ENCODE measurements around the gene HERPUD1.
A peak's percentile ranks its signal among the peaks of the same experiment; 100 is the strongest.
"Not testable (repeated sequence)": the region's sequence is repeated elsewhere in the genome, so short reads cannot be mapped to it uniquely, and the experiment has no call there.

Gene HERPUD1

DNA sequence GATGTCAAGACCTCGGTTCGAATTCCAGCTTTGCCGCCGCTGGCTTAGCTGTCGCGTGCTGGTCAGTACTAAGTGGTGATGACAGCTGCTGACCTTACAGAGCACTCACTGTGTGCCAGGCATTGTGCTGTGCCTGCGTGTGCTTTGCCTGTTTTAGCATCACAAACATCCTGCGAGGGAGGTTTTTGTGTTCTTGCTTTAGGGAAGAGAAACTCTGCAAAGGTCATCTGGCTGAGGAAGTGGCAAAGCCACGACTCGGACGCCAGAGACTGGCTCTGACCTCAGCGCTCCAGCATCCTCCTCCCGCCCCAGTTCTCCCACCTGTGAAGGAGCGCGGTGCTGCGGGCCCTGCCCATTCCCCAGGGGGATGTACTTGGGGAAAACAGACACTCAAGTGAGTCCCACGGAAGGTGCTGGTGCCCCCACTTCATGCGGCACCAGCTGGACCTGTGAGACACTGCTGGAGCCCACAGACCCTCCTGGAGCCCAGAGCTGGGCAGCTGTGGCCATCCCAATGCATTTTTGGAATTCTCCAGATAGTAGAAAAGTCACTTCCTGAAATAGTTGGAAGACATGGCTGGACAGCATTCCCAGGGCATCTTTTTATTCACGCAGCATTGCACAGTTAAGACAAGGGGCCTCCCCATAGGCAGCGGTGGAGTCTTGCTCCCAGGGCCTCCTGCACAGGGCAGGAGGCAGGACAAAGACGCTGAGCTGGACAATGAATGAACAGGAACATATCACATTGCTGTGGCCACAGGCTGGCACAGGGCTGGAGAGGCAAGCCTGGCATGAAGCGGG, 20.0 kb upstream of the HERPUD1 start:
- no peak for FAIRE-seq

GRCh38 chr16:56912746-56913708, 18.9 kb upstream of the HERPUD1 start:
- FAIRE-seq, result no peak

- no peak for FAIRE-seq
These were observed 17.0 kb upstream of the HERPUD1 start for GRCh38 chr16:56914896-56915295.

- no peak for FAIRE-seq
These were observed 16.4 kb upstream of the HERPUD1 start for GRCh38 chr16:56915336-56916119.

- no peak for FAIRE-seq
These were observed 15.2 kb upstream of the HERPUD1 start for GRCh38 chr16:56916571-56917403.

DNA sequence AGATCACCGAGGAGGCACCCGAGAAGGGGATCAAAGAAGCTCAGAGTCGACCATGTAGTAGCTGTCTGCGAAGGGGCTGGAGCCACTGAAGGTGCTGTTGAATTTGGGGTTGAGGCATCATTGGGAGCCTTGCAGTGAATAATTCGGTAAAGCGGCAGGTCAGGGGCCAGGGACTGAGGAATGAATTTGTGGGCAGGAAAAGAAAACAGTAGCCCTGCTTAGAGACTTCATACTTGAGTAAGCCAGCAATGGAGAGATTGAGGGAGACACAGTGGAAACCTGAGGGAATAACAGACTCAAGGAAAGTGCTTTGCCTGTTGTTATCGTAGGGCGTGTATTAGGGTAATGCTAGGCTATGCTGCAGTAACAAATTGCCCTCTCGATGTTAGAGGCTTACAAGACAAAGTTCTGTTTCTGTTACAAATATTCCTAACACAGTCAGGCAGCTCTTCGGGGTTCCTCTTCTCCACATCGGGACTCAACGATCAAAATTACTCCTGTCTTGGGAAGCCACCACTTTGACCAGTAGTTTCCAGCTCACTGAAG, 13.4 kb upstream of the HERPUD1 start:
- no peak for FAIRE-seq

- FAIRE-seq, result no peak
These were observed 12.7 kb upstream of the HERPUD1 start for GRCh38 chr16:56919099-56919800.

DNA sequence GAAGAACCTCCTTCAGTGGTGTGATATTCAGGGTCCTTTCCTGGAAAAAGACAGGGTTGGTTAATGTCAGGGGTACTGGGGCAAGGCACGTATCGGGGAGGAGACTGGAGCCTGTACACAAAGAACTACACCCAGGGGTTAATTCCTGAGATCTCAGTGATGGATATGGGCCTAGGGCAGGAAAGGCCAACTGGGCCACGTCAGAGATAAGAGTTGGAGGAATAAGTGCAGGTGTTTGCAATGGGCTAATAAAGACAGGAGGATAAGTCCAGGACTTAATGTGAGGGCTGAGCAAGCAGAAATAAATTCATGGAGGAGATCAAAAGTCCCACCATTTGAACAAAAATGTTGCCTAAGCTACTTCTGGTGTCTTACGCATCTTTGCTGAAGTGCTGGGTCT, 10.4 kb upstream of the HERPUD1 start:
- FAIRE-seq, result no peak

DNA sequence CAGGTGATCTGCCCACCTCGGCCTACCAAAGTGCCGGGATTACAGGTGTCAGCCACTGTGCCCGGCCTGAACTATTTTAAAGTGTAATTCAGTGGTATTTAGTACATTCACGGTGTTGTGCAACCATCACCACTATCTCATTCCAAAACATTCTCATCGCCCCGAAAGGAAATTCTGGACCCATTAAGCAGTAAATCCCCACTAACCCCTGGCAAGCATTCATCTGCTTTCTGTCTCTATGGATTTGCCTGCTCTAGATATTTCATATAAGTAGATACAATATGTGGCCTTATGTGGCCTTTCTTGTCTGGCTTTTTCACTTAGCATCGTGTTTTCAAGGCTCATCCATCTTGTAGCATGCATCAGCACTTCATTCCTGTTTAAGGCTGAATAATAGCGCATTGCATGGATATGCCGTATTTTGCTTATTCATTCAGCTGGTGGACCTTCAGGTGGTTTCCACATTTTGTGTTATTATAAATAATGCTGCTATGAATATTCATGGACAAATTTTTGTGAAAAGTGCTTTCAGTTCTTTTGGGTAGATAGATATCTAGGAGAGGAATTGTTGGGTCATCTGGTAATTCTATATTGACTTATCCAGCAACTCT, 8.4 kb upstream of the HERPUD1 start:
- FAIRE-seq, result no peak

DNA sequence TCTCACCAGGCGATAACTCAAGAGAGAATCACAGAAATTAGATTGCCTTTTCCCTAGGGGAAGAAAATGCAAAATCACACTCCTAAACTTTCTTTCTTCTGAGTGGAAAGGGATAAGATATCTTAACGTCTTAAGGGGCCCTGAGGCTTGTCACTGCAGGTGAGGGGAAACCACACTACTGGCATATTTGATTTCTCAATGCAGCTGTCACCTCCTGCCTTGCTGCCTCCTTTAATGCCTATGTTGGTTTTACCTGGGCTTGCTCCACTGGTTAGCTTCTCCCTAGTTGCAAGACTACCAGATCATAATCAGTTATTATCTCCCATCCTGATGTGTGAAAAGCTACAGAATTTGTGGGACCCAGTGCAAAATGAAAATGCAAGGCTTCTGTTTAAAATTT, 4.5 kb upstream of the HERPUD1 start:
- FAIRE-seq, result no peak

- FAIRE-seq, result no peak
These were observed 2.3 kb upstream of the HERPUD1 start for GRCh38 chr16:56929639-56930038.

DNA sequence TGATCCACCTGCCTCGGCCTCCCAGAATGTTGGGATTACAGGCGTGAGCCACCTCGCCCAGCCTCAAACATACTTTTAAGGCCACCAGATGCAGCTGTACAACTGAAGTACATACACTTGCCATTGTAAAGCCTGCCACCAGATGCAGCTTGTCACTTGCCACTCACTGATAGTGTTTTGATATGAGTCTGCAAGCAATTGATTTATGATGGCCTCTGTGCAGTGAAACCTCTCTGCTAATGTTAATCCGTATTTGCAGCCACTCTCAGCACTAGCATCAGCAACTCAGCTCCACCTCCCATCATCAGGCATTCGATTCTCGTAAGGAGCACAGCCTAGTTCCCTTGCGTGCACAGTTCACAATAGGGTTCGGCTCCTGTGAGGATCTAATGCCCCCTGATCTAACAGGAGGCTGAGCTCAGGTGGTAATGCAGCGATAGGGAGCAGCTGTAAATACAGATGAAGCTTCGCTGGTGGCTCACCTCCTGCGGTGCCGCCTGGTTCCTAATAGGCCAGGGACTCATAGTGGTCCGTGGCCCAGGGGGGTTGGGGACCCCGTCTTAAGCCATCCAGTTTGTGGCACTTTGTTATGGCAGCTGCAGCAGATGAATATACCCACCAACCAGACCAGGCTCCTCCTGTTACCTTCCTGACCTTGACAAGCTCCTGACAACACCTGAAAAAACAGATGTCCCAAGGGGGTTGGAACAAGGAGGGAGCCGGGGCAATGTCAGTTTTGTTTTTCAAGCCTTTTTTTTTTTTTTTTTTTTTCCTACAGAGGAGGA, 1.3 kb upstream of the HERPUD1 start:
- no peak for FAIRE-seq

- FAIRE-seq, result peak; percentile 49
These were observed 561 bp upstream of the HERPUD1 start for GRCh38 chr16:56931271-56931891.

DNA sequence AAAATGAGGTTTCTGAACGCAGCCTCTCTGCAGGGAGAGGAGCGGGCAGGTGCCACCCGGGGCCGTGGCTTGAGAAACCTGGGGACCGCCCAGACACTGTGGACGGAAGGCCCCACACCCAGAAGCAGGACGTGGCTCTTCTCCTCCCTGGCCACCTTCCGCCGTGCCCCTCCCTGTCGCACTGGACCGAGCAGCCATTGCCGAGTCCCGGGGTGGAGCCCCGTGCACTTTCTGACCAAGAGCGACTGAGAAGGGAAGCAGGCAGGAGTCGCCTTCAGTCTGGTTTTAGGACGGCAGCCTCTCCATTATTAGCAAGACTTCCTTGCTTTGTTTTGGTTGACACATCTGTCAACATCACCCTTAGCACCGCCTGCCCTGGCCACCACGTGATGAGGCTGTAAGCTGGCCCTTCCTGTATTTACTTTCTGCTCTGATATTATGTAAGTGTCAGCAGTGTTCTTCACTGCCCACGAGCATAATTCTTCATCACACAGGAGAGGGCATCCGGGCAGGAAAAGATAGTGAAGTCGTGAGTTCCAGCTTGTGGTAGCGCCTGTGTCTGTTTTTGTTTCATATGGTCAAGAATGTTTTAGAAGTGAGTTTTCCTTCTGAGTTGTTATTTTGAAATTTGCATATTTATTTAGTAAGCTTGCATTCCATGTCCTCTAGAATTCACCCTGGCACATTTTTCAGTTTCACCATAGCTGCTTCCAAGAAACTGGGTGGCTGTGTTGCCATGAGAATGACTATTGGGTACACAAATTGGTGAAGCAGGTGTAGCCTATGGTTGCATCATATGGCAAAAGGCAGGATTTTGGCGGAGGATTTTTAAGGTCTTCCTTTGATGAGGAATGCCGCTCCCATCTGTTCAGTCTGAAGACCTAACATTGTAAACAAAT, 1.0 kb downstream of the HERPUD1 start:
- no peak for FAIRE-seq

DNA sequence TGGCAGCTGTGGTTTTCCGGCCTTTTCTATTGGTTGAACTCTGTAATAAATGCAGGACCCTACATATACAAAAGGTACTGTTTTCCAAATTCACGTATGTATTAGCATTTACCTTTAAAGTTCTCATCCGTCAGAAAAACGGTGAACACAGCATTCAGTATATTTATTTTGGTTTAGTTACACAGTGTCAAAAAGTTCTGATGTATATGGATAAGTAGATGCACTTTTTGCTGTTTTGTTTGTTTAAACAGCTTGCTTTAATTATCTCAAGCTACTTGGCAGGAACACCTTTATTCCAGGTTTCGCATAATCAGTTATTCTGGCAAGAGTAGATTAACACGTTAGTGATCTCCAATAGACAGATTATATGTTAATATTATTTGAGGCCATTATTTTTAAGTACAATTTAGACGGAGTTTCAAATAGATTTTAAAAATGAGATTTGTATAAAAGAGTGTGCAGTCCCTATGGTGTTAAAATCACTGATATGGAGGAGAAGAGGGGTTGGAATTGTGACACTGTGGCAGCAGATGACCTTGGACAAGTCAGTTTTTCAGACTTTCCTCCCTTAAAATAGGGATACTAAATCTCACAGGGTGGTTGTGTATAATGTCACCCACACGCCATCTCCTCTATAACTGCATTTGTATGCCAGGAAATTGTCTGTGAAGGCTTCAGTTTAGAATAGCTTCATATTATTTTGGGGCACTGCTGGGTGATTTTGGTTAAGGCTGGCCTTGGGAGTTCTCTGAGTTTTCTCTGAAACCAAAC, 2.1 kb downstream of the HERPUD1 start:
- FAIRE-seq, result no peak

- FAIRE-seq, result not testable (repeated sequence)
These were observed 2.7 kb downstream of the HERPUD1 start for GRCh38 chr16:56934599-56935145.

GRCh38 chr16:56935201-56935600, 3.3 kb downstream of the HERPUD1 start:
- FAIRE-seq, result no peak
